Stomach (tissue), 4 donors: Measurements from ENCODE around the gene LRFN2.

Source experiments
- EP300 ChIP-seq: sonication (generic); formaldehyde crosslinking; IDR thresholded peaks from one replicate; pipeline ENCODE4 v1.6.1; 2017; ENCODE audit warnings: antibody characterized with exemption
- POLR2AphosphoS5 ChIP-seq, 3 donors: sonication (generic); formaldehyde crosslinking; IDR thresholded peaks; one replicate each; pipeline ENCODE4 v1.6.1; 2016; ENCODE audit warnings: antibody characterized with exemption in 3 of 3
- TF ChIP-seq, protein P1 (sequence below), 7 experiments: fragments of 450-650 bp in 4 of 7; fragments of 200-600 bp in 3 of 7; sonication (generic) in 3 of 7; IDR thresholded peaks; one replicate each; pipeline ENCODE4 v1.5.1; 2016 to 2019; ENCODE audit warnings: antibody characterized with exemption in 7 of 7, control low read depth in 2 of 7, mild to moderate bottlenecking in 1 of 7

GRCh38 chr6:40510442-40510841 is 76.7 kb downstream of the LRFN2 start:
- TF ChIP-seq, protein P1, sequence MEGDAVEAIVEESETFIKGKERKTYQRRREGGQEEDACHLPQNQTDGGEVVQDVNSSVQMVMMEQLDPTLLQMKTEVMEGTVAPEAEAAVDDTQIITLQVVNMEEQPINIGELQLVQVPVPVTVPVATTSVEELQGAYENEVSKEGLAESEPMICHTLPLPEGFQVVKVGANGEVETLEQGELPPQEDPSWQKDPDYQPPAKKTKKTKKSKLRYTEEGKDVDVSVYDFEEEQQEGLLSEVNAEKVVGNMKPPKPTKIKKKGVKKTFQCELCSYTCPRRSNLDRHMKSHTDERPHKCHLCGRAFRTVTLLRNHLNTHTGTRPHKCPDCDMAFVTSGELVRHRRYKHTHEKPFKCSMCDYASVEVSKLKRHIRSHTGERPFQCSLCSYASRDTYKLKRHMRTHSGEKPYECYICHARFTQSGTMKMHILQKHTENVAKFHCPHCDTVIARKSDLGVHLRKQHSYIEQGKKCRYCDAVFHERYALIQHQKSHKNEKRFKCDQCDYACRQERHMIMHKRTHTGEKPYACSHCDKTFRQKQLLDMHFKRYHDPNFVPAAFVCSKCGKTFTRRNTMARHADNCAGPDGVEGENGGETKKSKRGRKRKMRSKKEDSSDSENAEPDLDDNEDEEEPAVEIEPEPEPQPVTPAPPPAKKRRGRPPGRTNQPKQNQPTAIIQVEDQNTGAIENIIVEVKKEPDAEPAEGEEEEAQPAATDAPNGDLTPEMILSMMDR (IDR thresholded peaks at IDR 0.05) = no peak
- no peak for TF ChIP-seq EP300
- no peak for TF ChIP-seq POLR2AphosphoS5 (IDR thresholded peaks at IDR 0.05)
